Spinal cord (tissue), 10 donors: ENCODE data around the gene NAALADL2. TPM values are rescaled to one million over a fixed set of nuclear protein-coding genes. Genes with fewer than 3 reads are reported as not detected.
A peak's percentile ranks its signal among the peaks of the same experiment; 100 is the strongest.
"Not testable (repeated sequence)": the region's sequence is repeated elsewhere in the genome, so short reads cannot be mapped to it uniquely, and the experiment has no call there.

Experiments used
- DNase-seq, 6 donors: peaks; one replicate each; pipeline versions ENCODE4 v3.0.0 to v3.0.0-alpha.2; 2013 to 2015; ENCODE audit warnings: low spot score in 6 of 6, low read depth in 4 of 6
- H3K27ac ChIP-seq: one replicate; pipeline ENCODE4 v1.5.1; 2013; ENCODE audit warnings: low read depth, low read length, control low read depth
- H3K27me3 ChIP-seq: one replicate; pipeline ENCODE4 v1.6.1; 2013; ENCODE audit warnings: low read length; ENCODE audit not compliant: control insufficient read depth, insufficient read depth
- H3K36me3 ChIP-seq: one replicate; pipeline ENCODE4 v1.6.1; 2013; ENCODE audit warnings: low read length; ENCODE audit not compliant: control insufficient read depth, insufficient read depth
- H3K4me1 ChIP-seq: one replicate; pipeline ENCODE4 v1.6.1; 2013; ENCODE audit warnings: low read length; ENCODE audit not compliant: control insufficient read depth, insufficient read depth
- H3K4me3 ChIP-seq: one replicate; pipeline ENCODE4 v1.5.1; 2013; ENCODE audit warnings: low read depth, low read length, control low read depth
- H3K9me3 ChIP-seq: one replicate; pipeline ENCODE4 v1.6.1; 2013; ENCODE audit warnings: low read length; ENCODE audit not compliant: control insufficient read depth, insufficient read depth
- WGBS: methylation state at CpG from one replicate; pipeline ENCODE4 v1.1.5; 2013; ENCODE audit warnings: missing lambda C conversion rate; ENCODE audit not compliant: insufficient coverage; 5-methylcytosine and 5-hydroxymethylcytosine counted together
- polyA plus RNA-seq, 2 donors: library from polyadenylated mRNA; unstranded; fragments of 120-200 nt; gene quantifications; one replicate each; pipeline ENCODE4 v1.2.1, GENCODE V29; 2013; ENCODE audit not compliant: insufficient read length in 2 of 2
- total RNA-seq, 2 donors: library from RNA; depleted of rRNA in 1 of 2; stranded (reverse); fragments of 120-200 nt in 1 of 2; fragments of >200 nt in 1 of 2; gene quantifications; one replicate each; pipeline versions ENCODE4 v1.2.3 to v1.2.4, GENCODE V29; 2013 to 2014
- donor health status: healthy.

NAALADL2 gene
- total and polyA plus RNA-seq, 4 donors, result 2.9 to 24.4 (median 11.1) TPM

GRCh38 chr3:175271465-175271864, 412.3 kb downstream of the NAALADL2 start:
- not testable (repeated sequence) for H3K4me3 ChIP-seq, H3K9me3 ChIP-seq, DNase-seq, H3K4me1 ChIP-seq, H3K36me3 ChIP-seq, H3K27ac ChIP-seq, H3K27me3 ChIP-seq
- WGBS, result no CpG with 5 or more reads among the region's 11 CpGs

- Histone ChIP-seq H3K4me3 (no peak overlapping the region), H3K36me3 (no peaks in the 10 kb centered on the region), H3K27me3 (no peaks in the 10 kb centered on the region), H3K27ac (no peak overlapping the region), H3K9me3 (no peaks in the 10 kb centered on the region), H3K4me1 (no peaks in the 10 kb centered on the region)
- WGBS, result no CpG with 5 or more reads among the region's 1 CpG
- no peak for DNase-seq
Measured at GRCh38 chr3:175272392-175272791, 413.3 kb downstream of the NAALADL2 start.

- Histone ChIP-seq H3K27ac (no peak overlapping the region), H3K36me3 (no peaks in the 10 kb centered on the region), H3K4me3 (no peak overlapping the region), H3K9me3 (no peaks in the 10 kb centered on the region), H3K27me3 (no peaks in the 10 kb centered on the region), H3K4me1 (no peaks in the 10 kb centered on the region)
- no CpG with 5 or more reads among the region's 4 CpGs for WGBS
- DNase-seq, result no peak
Measured at GRCh38 chr3:175273573-175273972, 414.4 kb downstream of the NAALADL2 start.

- no peak overlapping the region for H3K27ac ChIP-seq
- no peaks in the 10 kb centered on the region for H3K36me3 ChIP-seq
- H3K9me3 ChIP-seq, result no peaks in the 10 kb centered on the region
- no peaks in the 10 kb centered on the region for H3K27me3 ChIP-seq
- H3K4me3 ChIP-seq, result no peak overlapping the region
- no peak for DNase-seq
- 20% methylated on average over 1 of the region's 6 CpGs for WGBS
- no peaks in the 10 kb centered on the region for H3K4me1 ChIP-seq
Measured at GRCh38 chr3:175274056-175274455, 414.9 kb downstream of the NAALADL2 start.

- no peak for DNase-seq
- Histone ChIP-seq H3K36me3 (no peaks in the 10 kb centered on the region), H3K9me3 (no peaks in the 10 kb centered on the region)
Measured at GRCh38 chr3:175274474-175275218, 415.5 kb downstream of the NAALADL2 start.

GRCh38 chr3:175278680-175279079, 419.5 kb downstream of the NAALADL2 start:
- H3K27me3 ChIP-seq, result no peaks in the 10 kb centered on the region
- H3K4me1 ChIP-seq, result no peaks in the 10 kb centered on the region
- WGBS, result no CpG with 5 or more reads among the region's 3 CpGs
- DNase-seq, result no peak
- no peak overlapping the region for H3K4me3 ChIP-seq
- no peak overlapping the region for H3K27ac ChIP-seq
- H3K9me3 ChIP-seq, result no peaks in the 10 kb centered on the region
- H3K36me3 ChIP-seq, result no peaks in the 10 kb centered on the region

More at GRCh38 chr3:175274474-175275218, 415.5 kb downstream of the NAALADL2 start:
- H3K27ac ChIP-seq, result no peak overlapping the region
- H3K4me1 ChIP-seq, result no peaks in the 10 kb centered on the region
- no peaks in the 10 kb centered on the region for H3K27me3 ChIP-seq
- H3K4me3 ChIP-seq, result no peak overlapping the region
- WGBS, result no CpG with 5 or more reads among the region's 1 CpG

GRCh38 chr3:175279457-175279856, 420.3 kb downstream of the NAALADL2 start:
- Histone ChIP-seq H3K9me3 (no peaks in the 10 kb centered on the region), H3K36me3 (no peaks in the 10 kb centered on the region), H3K27me3 (no peaks in the 10 kb centered on the region), H3K27ac (no peak overlapping the region), H3K4me1 (no peaks in the 10 kb centered on the region), H3K4me3 (no peak overlapping the region)
- no peak for DNase-seq
- 88% methylated on average over 1 of the region's 1 CpG for WGBS

GRCh38 chr3:175279911-175280310, 420.8 kb downstream of the NAALADL2 start:
- no peaks in the 10 kb centered on the region for H3K36me3 ChIP-seq
- no CpG with 5 or more reads among the region's 1 CpG for WGBS
- no peak overlapping the region for H3K4me3 ChIP-seq
- no peak overlapping the region for H3K27ac ChIP-seq
- H3K9me3 ChIP-seq, result no peaks in the 10 kb centered on the region
- no peaks in the 10 kb centered on the region for H3K27me3 ChIP-seq
- no peaks in the 10 kb centered on the region for H3K4me1 ChIP-seq
- DNase-seq, result peak in 1 of 6 donors; percentile 63

GRCh38 chr3:175287361-175287963, 428.3 kb downstream of the NAALADL2 start:
- H3K36me3 ChIP-seq, result no peaks in the 10 kb centered on the region
- H3K4me3 ChIP-seq, result no peak overlapping the region
- H3K9me3 ChIP-seq, result no peaks in the 10 kb centered on the region
- no CpG with 5 or more reads among the region's 3 CpGs for WGBS
- H3K27ac ChIP-seq, result no peak overlapping the region
- H3K4me1 ChIP-seq, result no peaks in the 10 kb centered on the region
- DNase-seq, result no peak
- H3K27me3 ChIP-seq, result no peaks in the 10 kb centered on the region

GRCh38 chr3:175288621-175289020, 429.5 kb downstream of the NAALADL2 start:
- WGBS, result 82% methylated on average over 1 of the region's 4 CpGs
- Histone ChIP-seq H3K4me1 (no peaks in the 10 kb centered on the region), H3K27me3 (no peaks in the 10 kb centered on the region), H3K36me3 (no peaks in the 10 kb centered on the region), H3K9me3 (no peaks in the 10 kb centered on the region), H3K4me3 (no peak overlapping the region), H3K27ac (no peak overlapping the region)
- DNase-seq, result peak in 1 of 6 donors; percentile 33
